GM12875 (cell line): ENCODE results near the gene DENND5A.
"Not testable (repeated sequence)": the region's sequence is repeated elsewhere in the genome, so short reads cannot be mapped to it uniquely, and the experiment has no call there.

ENCODE experiments used
- H3K4me3 ChIP-seq: one replicate; pipeline ENCODE4 v1.5.1; 2011; ENCODE audit warnings: low read depth, low read length, control low read depth
- TF ChIP-seq, protein P1 (sequence below): IDR thresholded peaks from 2 replicates; pipeline ENCODE4 v1.5.1; 2011; ENCODE audit warnings: low read depth, mild to moderate bottlenecking, control low read depth, inconsistent platforms, low read length, moderate library complexity, borderline replicate concordance; ENCODE audit not compliant: insufficient read depth

The DENND5A gene

DNA sequence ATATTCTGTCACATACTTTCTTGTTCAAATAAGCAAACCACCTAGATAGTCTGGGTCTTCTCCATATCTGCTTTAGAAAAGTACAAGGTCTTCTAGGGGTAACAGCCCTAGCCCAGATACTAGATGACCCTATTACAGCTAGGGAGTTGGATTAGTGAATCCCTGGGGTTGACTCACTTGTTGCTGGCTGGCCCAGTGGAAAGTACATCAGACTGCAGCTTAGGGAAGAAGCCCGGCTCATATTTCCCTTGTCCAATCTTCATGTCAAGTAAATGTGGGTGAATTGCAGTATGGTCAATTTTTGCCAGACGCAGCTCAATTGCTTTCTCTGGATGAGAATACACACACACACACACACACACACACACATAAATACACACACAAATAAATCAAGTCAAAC lies 94.7 kb downstream of the DENND5A start:
- TF ChIP-seq, protein P1, sequence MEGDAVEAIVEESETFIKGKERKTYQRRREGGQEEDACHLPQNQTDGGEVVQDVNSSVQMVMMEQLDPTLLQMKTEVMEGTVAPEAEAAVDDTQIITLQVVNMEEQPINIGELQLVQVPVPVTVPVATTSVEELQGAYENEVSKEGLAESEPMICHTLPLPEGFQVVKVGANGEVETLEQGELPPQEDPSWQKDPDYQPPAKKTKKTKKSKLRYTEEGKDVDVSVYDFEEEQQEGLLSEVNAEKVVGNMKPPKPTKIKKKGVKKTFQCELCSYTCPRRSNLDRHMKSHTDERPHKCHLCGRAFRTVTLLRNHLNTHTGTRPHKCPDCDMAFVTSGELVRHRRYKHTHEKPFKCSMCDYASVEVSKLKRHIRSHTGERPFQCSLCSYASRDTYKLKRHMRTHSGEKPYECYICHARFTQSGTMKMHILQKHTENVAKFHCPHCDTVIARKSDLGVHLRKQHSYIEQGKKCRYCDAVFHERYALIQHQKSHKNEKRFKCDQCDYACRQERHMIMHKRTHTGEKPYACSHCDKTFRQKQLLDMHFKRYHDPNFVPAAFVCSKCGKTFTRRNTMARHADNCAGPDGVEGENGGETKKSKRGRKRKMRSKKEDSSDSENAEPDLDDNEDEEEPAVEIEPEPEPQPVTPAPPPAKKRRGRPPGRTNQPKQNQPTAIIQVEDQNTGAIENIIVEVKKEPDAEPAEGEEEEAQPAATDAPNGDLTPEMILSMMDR = no peak
- no peak overlapping the region for H3K4me3 ChIP-seq

DNA sequence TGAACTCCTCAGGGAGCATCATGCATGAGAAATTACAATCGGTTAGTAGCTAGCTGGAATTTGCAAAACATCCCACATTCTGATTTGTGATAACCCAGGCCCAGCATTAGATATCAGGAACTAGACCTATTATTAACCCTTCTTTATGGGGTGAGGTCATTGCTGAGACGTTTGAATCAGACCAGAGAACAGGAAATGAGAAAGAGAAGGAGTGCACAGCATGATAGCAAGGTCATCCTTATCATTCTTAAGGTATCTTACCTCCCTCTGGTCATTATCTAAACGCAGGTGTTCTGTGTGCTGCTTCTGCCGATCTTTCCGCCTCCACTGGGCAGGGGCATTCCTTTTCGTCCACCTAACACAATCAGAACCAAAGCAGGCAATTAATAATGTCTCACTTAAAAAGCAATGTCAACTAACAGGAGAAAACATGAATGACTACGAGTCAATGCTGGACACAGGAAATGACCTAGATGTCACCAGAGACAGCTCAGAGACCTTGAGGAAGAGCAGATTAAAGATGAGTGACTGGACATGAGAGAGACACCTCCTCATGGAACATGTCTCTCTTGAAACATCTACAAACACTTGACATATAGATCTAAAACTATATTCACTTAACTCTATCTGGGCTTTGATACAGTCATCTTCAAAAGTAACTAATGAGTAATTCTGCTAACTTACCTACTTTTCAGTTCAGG lies 95.4 kb downstream of the DENND5A start:
- TF ChIP-seq, protein P1 = no peak
- H3K4me3 ChIP-seq = no peak overlapping the region

DNA sequence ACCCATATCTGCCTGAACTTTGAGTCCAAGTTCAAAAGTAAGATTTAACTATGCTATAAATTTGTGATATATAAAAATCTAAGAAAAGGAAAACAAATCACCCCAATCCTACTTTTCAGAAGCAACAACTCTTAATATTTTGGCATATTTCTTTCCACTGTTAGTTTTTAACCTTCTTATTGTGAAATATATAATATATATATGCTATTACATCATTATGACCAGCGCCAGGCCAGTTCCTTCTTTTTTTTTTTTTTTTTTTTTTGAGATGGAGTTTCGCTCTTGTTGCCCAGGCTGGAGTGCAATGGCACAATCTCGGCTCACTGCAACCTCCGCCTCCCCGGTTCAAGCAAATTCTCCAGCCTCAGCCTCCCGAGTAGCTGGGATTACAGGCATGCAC lies 103.2 kb downstream of the DENND5A start:
- H3K4me3 ChIP-seq = not testable (repeated sequence)

DNA sequence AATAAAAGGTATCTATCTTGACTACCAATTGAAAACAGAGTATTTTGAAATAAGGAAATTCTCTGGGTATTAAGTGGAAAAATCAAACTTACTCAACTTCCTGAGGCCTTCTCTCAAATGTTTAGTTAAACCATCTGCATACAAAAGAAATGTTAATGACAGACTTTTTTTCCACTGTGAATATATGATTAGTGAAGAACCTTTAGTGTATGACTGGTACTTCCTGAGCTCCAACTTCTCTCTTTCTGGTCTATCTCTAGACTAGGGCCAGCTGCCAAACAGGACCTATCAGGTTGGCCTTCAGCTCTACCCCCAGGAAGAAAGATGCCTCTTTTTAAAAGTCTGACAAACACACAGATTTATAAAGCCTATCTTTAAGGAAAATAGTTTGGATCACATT lies 105.0 kb downstream of the DENND5A start:
- H3K4me3 ChIP-seq = no peak overlapping the region
- TF ChIP-seq, protein P1 = no peak

DNA sequence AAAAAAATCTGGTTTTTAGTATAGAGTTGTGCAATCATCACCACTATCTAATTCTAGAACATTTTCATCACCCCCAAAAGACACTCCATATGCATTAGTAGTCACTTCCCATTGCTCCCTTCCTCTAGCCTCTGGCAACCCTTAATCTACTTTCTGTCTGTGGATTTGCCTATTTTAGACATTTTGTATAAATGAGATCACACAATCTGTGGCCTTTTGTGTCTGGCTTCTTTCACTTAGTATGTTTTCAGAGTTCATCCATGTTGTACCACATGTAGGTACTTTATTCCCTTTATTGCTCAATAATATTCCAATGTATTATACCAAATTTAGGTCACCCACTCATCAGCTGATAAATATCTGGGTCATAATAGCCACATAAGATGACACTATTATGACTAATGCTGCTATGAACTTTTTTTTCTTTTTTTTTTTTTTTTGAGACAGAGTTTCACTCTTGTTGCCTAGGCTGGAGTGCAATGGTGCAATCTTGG lies 106.2 kb downstream of the DENND5A start:
- TF ChIP-seq, protein P1 = no peak
- no peak overlapping the region for H3K4me3 ChIP-seq

DNA sequence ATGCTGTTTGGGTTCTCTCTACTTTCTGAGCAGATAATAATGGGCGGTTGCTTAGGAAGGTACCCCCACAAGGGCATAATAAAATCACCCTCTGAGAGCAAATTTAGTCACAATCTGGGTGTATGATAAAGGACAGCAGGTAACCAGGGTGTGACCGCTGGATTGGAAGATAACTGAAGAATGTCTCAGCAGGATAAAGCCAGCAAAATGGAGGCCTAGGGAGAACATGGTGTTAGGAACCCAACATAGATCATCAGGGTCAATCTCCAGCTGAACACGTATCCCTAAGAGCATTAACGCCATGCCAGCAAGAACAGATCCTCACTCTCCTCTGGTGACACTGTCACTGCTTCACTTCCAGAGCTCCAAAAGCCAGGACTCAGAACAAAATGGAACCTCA lies 109.2 kb downstream of the DENND5A start:
- H3K4me3 ChIP-seq = no peak overlapping the region
- TF ChIP-seq, protein P1 = no peak

DNA sequence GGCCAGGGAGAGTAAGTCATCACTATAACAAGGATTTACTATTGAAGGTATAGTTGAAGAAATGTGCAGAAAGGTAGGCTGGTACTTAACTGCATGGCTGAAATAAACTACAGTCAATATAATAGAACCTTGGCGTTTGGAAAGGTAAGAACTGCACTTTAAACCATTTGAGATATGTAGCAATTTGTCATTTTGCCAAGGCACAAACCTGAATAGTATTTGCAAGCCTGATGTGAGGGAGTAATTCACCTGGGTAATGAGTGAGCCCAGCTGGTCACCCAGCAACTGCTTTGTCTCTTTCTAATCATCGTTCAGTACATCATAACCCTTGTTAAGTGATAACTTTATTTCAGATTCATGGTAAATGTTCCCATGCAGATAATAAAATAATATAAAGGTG lies 111.5 kb downstream of the DENND5A start:
- TF ChIP-seq, protein P1 = no peak
- no peak overlapping the region for H3K4me3 ChIP-seq
